A549 (cell line): ENCODE results near the gene RALBP1. TPM values are rescaled to one million over a fixed set of nuclear protein-coding genes. Genes with fewer than 3 reads are reported as not detected.
A peak's percentile ranks its signal among the peaks of the same experiment; 100 is the strongest.

Experiments used
- ATAC-seq, 2 experiments: fragments of 200-7000 bp in 1 of 2; fragments of >200 bp in 1 of 2; cut with Nextera tagmentation in 1 of 2; cut with Tn5 transposase in 1 of 2; 3 replicates each; pipeline versions ENCODE4 v1.8.0 to v1.9.1; 2018 to 2020; ENCODE audit warnings: mild to moderate bottlenecking in 1 of 2, moderate library complexity in 1 of 2
- CTCF ChIA-PET: fragments of 300-600 bp; sonication (Branson Sonifier 250); formaldehyde crosslinking; extraction: SDS; loops from one replicate; lab custom pipeline; 2021; ENCODE audit warnings: antibody characterized with exemption, inconsistent platforms; lab: Yijun Ruan, JAX
- POLR2A ChIA-PET: fragments of 350-600 bp; formaldehyde crosslinking; extraction: SDS; loops from one replicate; lab custom pipeline; 2021; ENCODE audit warnings: antibody characterized with exemption, inconsistent platforms; lab: Yijun Ruan, JAX
- DNase-seq, 2 experiments: peaks; one replicate each; pipeline versions ENCODE4 v3.0.0 to v3.0.0-alpha.2; 2011 to 2016; ENCODE audit warnings: low read depth in 1 of 2, low spot score in 1 of 2
- FAIRE-seq: peaks from 2 replicates; lab custom pipeline; 2011; peaks lifted over from hg19 to GRCh38; lab: Jason Lieb, UNC
- H3K27ac ChIP-seq, 2 experiments: fragments of >200 bp; sonication (Bioruptor Twin); formaldehyde crosslinking; 3 replicates each; pipeline ENCODE4 v1.5.1; 2016 to 2017
- H3K4me1 ChIP-seq: fragments of >200 bp; sonication (Bioruptor Twin); formaldehyde crosslinking; 3 replicates; pipeline ENCODE4 v1.6.1; 2016
- H3K4me2 ChIP-seq: fragments of >200 bp; sonication (Bioruptor Twin); formaldehyde crosslinking; 3 replicates; pipeline ENCODE4 v1.6.1; 2016
- H3K4me3 ChIP-seq: fragments of >200 bp; sonication (Bioruptor Twin); formaldehyde crosslinking; 3 replicates; pipeline ENCODE4 v1.5.1; 2016
- H3K9me3 ChIP-seq: fragments of >200 bp; sonication (Bioruptor Twin); formaldehyde crosslinking; 3 replicates; pipeline ENCODE4 v1.6.1; 2016
- EHF ChIP-seq: fragments of 250-450 bp; sonication (Bioruptor Pico); IDR thresholded peaks from 2 replicates; pipeline ENCODE4 v1.5.0; 2020; ENCODE audit warnings: mild to moderate bottlenecking
- EHMT2 ChIP-seq: fragments of 200-600 bp; sonication (generic); IDR thresholded peaks from 2 replicates; pipeline ENCODE4 v1.6.1; 2016; ENCODE audit warnings: antibody characterized with exemption, low read depth, mild to moderate bottlenecking, moderate library complexity
- EP300 ChIP-seq, 2 experiments: fragments of >200 bp; sonication (Bioruptor Twin); formaldehyde crosslinking; IDR thresholded peaks; 2 replicates in 1 of 2; 3 replicates in 1 of 2; pipeline ENCODE4 v1.6.1; 2016 to 2017
- ESRRA ChIP-seq: fragments of 150-350 bp; IDR thresholded peaks from 2 replicates; pipeline ENCODE4 v1.6.1; 2014; ENCODE audit warnings: mild to moderate bottlenecking, low read length, borderline replicate concordance
- FOSL2 ChIP-seq, 2 experiments: fragments of 450-650 bp in 1 of 2; fragments of >200 bp in 1 of 2; sonication (Bioruptor Twin) in 1 of 2; formaldehyde crosslinking; IDR thresholded peaks; 2 replicates each; pipeline versions ENCODE4 v1.5.0 to v1.6.1; 2016 to 2020; ENCODE audit warnings: mild to moderate bottlenecking in 1 of 2, moderate library complexity in 1 of 2
- KDM1A ChIP-seq: fragments of 200-600 bp; sonication (generic); IDR thresholded peaks from 2 replicates; pipeline ENCODE4 v1.6.1; 2016; ENCODE audit warnings: low read depth, mild to moderate bottlenecking
- MAFK ChIP-seq: fragments of 450-650 bp; IDR thresholded peaks from 2 replicates; pipeline ENCODE4 v1.6.1; 2014; ENCODE audit not compliant: partially characterized antibody
- MYC ChIP-seq: IDR thresholded peaks from 2 replicates; pipeline ENCODE4 v1.6.1; 2012; ENCODE audit warnings: mild to moderate bottlenecking, inconsistent platforms, low read length, improper control_type of control experiment, borderline replicate concordance
- RAD21 ChIP-seq, 2 experiments: fragments of >200 bp in 1 of 2; sonication (Bioruptor Twin) in 1 of 2; formaldehyde crosslinking in 1 of 2; IDR thresholded peaks in 1 of 2; conservative IDR thresholded peaks in 1 of 2; 2 replicates in 1 of 2; 3 replicates in 1 of 2; pipeline ENCODE4 v1.6.1; 2012 to 2018; ENCODE audit warnings: inconsistent platforms in 1 of 2
- RFX5 ChIP-seq: fragments of 450-650 bp; IDR thresholded peaks from 2 replicates; pipeline ENCODE4 v1.7.1; 2014; ENCODE audit warnings: antibody characterized with exemption, mild to moderate bottlenecking, moderate library complexity
- RNF2 ChIP-seq: fragments of 200-600 bp; sonication (generic); IDR thresholded peaks from 2 replicates; pipeline ENCODE4 v1.6.1; 2016; ENCODE audit warnings: low read depth, mild to moderate bottlenecking, antibody characterized with exemption, moderate library complexity, borderline replicate concordance
- SMC3 ChIP-seq: fragments of >200 bp; sonication (Bioruptor Twin); formaldehyde crosslinking; IDR thresholded peaks from 3 replicates; pipeline ENCODE4 v1.6.1; 2018; ENCODE audit warnings: inconsistent platforms
- SREBF2 ChIP-seq: fragments of 450-650 bp; IDR thresholded peaks from 2 replicates; pipeline ENCODE4 v1.6.1; 2014; ENCODE audit warnings: mild to moderate bottlenecking, moderate library complexity
- ZC3H11A ChIP-seq: fragments of 450-650 bp; IDR thresholded peaks from 2 replicates; pipeline ENCODE4 v1.6.1; 2014; ENCODE audit warnings: antibody characterized with exemption, mild to moderate bottlenecking
- WGBS: methylation state at CpG from one replicate; pipeline ENCODE4 v1.1.6; 2017; ENCODE audit errors: missing lambda C conversion rate; 5-methylcytosine and 5-hydroxymethylcytosine counted together
- polyA plus RNA-seq, 4 experiments: library from polyadenylated mRNA; depleted of rRNA in 3 of 4; stranded (reverse); fragments of >200 nt; fragmentation: RNase III in 1 of 4; extraction: RNeasy Plus Mini Kit Qiagen cat#74134 plus additional on column Dnase treatment in 1 of 4; gene quantifications; 2 replicates in 3 of 4; 3 replicates in 1 of 4; pipeline ENCODE4 v1.2.3, GENCODE V29; 2011 to 2017
- TF ChIP-seq, protein P1 (sequence below): fragments of >200 bp; sonication (Bioruptor Twin); formaldehyde crosslinking; IDR thresholded peaks from 3 replicates; pipeline ENCODE4 v1.6.1; 2016
- TF ChIP-seq, protein P2 (sequence below): fragments of >200 bp; sonication (Bioruptor Twin); formaldehyde crosslinking; IDR thresholded peaks from 3 replicates; pipeline ENCODE4 v1.5.1; 2016
- TF ChIP-seq, protein P3 (sequence below): fragments of 200-600 bp; sonication (generic); IDR thresholded peaks from 2 replicates; pipeline ENCODE4 v1.6.1; 2016; ENCODE audit warnings: antibody characterized with exemption, mild to moderate bottlenecking, moderate library complexity
- TF ChIP-seq, protein P4 (sequence below): fragments of 450-650 bp; IDR thresholded peaks from 2 replicates; pipeline ENCODE4 v1.6.1; 2014; ENCODE audit warnings: antibody characterized with exemption

Gene RALBP1
- polyA plus RNA-seq, 2 of the 4 experiments (the other 2 are of a cell fraction) = 35.6 to 38.2 TPM

DNA sequence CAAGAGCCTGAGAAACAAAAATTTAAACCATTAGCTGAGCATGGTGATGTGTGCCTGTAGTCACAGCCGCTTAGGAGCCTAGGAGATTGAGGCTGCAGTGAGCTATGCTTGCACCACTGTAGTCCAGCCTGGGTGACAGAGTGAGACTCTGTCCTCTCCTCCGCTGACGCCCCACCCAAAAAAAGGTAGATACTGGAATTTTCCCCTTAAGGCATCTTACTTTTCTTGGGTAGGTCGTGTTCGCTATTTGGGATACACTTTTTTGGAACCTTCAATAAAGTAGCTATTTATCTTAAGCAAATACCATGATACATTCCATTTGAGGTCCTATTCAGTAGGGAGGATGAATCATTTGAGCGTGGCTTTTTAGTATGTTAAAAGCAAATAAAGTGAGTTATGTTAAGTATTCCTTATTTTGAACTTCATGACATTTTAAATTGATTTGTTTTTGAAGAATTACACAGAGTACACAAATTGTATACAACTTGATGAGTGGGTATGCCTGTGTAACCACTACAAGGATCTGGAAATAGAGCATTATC is 38.7 kb downstream of the RALBP1 start (continued):
- TF ChIP-seq, protein P1, sequence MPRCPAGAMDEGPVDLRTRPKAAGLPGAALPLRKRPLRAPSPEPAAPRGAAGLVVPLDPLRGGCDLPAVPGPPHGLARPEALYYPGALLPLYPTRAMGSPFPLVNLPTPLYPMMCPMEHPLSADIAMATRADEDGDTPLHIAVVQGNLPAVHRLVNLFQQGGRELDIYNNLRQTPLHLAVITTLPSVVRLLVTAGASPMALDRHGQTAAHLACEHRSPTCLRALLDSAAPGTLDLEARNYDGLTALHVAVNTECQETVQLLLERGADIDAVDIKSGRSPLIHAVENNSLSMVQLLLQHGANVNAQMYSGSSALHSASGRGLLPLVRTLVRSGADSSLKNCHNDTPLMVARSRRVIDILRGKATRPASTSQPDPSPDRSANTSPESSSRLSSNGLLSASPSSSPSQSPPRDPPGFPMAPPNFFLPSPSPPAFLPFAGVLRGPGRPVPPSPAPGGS = no peak
- TF ChIP-seq SREBF2 = no peak
- no peak for TF ChIP-seq ZC3H11A
- TF ChIP-seq FOSL2 (IDR thresholded peaks at IDR 0.05) = peak; percentile 41; the same call in 1 of the 2 replicates
- peak; percentile 74 for TF ChIP-seq FOSL2 (CRISPR knock-in tag; IDR thresholded peaks at IDR 0.05)
- no peak for TF ChIP-seq MYC

DNA sequence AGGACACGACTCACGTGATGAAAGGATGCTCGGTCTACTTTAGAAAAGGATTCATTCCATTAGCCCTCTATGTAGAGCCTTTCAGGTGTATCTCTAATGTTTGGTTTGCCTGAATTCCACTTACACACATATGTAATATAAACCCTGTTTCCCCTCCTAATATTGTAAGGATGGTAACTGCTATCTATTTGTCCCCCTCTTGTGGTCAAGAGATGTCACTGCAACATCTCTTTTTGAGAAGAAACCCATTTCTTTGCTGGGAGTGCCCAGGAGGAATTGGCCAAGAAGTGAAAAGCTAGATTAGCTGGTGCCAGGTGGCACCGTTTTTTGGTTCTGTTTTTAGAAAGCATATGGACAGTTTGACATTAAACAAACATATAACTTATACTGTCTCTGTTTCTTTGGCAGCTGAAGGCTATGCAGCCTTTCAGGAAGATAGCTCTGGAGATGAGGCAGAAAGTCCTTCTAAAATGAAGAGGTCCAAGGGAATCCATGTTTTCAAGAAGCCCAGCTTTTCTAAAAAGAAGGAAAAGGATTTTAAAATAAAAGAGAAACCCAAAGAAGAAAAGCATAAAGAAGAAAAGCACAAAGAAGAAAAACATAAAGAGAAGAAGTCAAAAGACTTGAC is 41.2 kb downstream of the RALBP1 start:
- Histone ChIP-seq H3K4me3 (no peak overlapping the region), H3K27ac (no peak overlapping the region), H3K4me2 (no peak overlapping the region), H3K9me3 (no peaks in the 10 kb centered on the region), H3K4me1 (peaks cover 23% of the 10 kb centered on the region)
- TF ChIP-seq ESRRA (no peak), EHF (CRISPR knock-in tag) (no peak), SMC3 (peak; percentile 58), MAFK (no peak), RAD21 (conservative IDR thresholded peaks at IDR 0.05 in 1 of 2, IDR thresholded peaks at IDR 0.05 in 1 of 2) (peak; percentile 62 to 71)
- TF ChIP-seq, protein P2, sequence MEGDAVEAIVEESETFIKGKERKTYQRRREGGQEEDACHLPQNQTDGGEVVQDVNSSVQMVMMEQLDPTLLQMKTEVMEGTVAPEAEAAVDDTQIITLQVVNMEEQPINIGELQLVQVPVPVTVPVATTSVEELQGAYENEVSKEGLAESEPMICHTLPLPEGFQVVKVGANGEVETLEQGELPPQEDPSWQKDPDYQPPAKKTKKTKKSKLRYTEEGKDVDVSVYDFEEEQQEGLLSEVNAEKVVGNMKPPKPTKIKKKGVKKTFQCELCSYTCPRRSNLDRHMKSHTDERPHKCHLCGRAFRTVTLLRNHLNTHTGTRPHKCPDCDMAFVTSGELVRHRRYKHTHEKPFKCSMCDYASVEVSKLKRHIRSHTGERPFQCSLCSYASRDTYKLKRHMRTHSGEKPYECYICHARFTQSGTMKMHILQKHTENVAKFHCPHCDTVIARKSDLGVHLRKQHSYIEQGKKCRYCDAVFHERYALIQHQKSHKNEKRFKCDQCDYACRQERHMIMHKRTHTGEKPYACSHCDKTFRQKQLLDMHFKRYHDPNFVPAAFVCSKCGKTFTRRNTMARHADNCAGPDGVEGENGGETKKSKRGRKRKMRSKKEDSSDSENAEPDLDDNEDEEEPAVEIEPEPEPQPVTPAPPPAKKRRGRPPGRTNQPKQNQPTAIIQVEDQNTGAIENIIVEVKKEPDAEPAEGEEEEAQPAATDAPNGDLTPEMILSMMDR = peak; percentile 64
- TF ChIP-seq, protein P3, sequence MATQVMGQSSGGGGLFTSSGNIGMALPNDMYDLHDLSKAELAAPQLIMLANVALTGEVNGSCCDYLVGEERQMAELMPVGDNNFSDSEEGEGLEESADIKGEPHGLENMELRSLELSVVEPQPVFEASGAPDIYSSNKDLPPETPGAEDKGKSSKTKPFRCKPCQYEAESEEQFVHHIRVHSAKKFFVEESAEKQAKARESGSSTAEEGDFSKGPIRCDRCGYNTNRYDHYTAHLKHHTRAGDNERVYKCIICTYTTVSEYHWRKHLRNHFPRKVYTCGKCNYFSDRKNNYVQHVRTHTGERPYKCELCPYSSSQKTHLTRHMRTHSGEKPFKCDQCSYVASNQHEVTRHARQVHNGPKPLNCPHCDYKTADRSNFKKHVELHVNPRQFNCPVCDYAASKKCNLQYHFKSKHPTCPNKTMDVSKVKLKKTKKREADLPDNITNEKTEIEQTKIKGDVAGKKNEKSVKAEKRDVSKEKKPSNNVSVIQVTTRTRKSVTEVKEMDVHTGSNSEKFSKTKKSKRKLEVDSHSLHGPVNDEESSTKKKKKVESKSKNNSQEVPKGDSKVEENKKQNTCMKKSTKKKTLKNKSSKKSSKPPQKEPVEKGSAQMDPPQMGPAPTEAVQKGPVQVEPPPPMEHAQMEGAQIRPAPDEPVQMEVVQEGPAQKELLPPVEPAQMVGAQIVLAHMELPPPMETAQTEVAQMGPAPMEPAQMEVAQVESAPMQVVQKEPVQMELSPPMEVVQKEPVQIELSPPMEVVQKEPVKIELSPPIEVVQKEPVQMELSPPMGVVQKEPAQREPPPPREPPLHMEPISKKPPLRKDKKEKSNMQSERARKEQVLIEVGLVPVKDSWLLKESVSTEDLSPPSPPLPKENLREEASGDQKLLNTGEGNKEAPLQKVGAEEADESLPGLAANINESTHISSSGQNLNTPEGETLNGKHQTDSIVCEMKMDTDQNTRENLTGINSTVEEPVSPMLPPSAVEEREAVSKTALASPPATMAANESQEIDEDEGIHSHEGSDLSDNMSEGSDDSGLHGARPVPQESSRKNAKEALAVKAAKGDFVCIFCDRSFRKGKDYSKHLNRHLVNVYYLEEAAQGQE = no peak
- ATAC-seq (peak in 1 of 2 experiments; percentile 39; a peak in 1 of 6 replicates), DNase-seq (peak in 1 of 2 experiments; percentile 20), FAIRE-seq (no peak)
- WGBS = 76% methylated on average over 4 of the region's 4 CpGs
- CTCF ChIA-PET = interaction anchor here (0.6 to 1.5 kb wide), 13 partner anchors 23 to 862 kb away, joined by 3 to 5 read pairs (median 3); partner anchors contain the start of genes RALBP1 and TWSG1
- POLR2A ChIA-PET = interaction anchor here (0.6 kb wide), 1 partner anchor 182 kb away, joined by 3 read pairs; the partner anchor contains the start of gene TWSG1

DNA sequence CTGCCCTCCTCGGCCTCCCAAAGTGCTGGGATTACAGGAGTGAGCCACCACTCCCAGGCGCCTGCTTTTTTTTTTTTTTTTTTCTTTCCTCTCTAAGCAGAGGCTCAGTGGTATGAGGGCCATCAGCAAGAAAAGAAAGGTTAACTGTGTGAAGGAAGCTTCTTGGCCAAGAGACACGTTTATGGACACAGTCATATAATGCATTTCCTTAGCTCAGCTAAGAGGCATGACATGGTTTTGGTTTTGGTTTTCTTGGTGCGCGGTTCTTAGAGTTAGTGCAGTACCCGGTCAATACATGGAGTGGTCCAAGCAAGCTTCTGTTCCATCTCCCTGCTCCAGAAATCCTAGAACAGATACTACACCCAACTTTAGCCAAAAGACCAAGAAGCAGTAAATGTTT is 42.6 kb downstream of the RALBP1 start:
- DNase-seq (no peak), ATAC-seq (no peak), FAIRE-seq (no peak)
- ChIA-PET POLR2A (no interaction called here), CTCF (interaction anchor here (0.6 to 1.4 kb wide), 3 partner anchors 408 to 864 kb away, joined by 3 read pairs; no protein-coding TSS in a partner anchor)
- Histone ChIP-seq H3K4me1 (peaks cover 21% of the 10 kb centered on the region), H3K9me3 (no peaks in the 10 kb centered on the region), H3K27ac (no peak overlapping the region), H3K4me2 (no peak overlapping the region), H3K4me3 (no peak overlapping the region)
- TF ChIP-seq RAD21 (conservative IDR thresholded peaks at IDR 0.05 in 1 of 2, IDR thresholded peaks at IDR 0.05 in 1 of 2) (no peak), EP300 (IDR thresholded peaks at IDR 0.05) (no peak), EHF (CRISPR knock-in tag) (no peak), KDM1A (no peak), RNF2 (no peak), EHMT2 (no peak), SREBF2 (no peak), RFX5 (no peak)
- TF ChIP-seq, protein P4, sequence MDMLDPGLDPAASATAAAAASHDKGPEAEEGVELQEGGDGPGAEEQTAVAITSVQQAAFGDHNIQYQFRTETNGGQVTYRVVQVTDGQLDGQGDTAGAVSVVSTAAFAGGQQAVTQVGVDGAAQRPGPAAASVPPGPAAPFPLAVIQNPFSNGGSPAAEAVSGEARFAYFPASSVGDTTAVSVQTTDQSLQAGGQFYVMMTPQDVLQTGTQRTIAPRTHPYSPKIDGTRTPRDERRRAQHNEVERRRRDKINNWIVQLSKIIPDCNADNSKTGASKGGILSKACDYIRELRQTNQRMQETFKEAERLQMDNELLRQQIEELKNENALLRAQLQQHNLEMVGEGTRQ = no peak
- whole genome bisulfite sequencing = 82% methylated on average over 6 of the region's 6 CpGs
